ENCODE data around the gene VDR.

VDR gene

GRCh38 chr12:47820631-47821345, 84.0 kb downstream of the VDR start:
- no peak for TF ChIP-seq FOXP2 (optimal IDR thresholded peaks at IDR 0.05; ENCODE audit: borderline replicate concordance, extremely low read depth, extremely low read length, insufficient read depth)
- TF ChIP-seq SIN3A (IDR thresholded peaks at IDR 0.05; ENCODE audit: borderline replicate concordance, insufficient read depth, low read length): no peak
- peak; percentile 59; the same call in 1 of the 2 replicates for TF ChIP-seq POLR2AphosphoS5 (IDR thresholded peaks at IDR 0.05; ENCODE audit: low read depth, low read length)
- 0 out of 4 replicates have a peak, but pooled peaks of 1 of the 2 experiments have one; percentile 47 for TF ChIP-seq REST (IDR thresholded peaks at IDR 0.05; ENCODE audit: insufficient read depth in 1 of 2, low read depth in 2 of 2, low read length in 2 of 2)
- TF ChIP-seq TAF1 (IDR thresholded peaks at IDR 0.05; ENCODE audit: borderline replicate concordance, insufficient read depth, low read length): 0 out of 2 replicates have a peak, but pooled peaks have one; percentile 63

GRCh38 chr12:47819896-47820630, 84.7 kb downstream of the VDR start, which contains the start of gene HDAC7:
Gene HDAC7 (minus strand): TSS chr12:47819903. CDS start chr12:47819785, 118 bp downstream.
- TF ChIP-seq REST (IDR thresholded peaks at IDR 0.05; ENCODE audit: insufficient read depth in 1 of 2, low read depth in 2 of 2, low read length in 2 of 2) (no peak), POLR2AphosphoS5 (IDR thresholded peaks at IDR 0.05; ENCODE audit: low read depth, low read length) (peak; percentile 65; the same call in 1 of the 2 replicates), FOXP2 (optimal IDR thresholded peaks at IDR 0.05; ENCODE audit: borderline replicate concordance, extremely low read depth, extremely low read length, insufficient read depth) (no peak), SIN3A (IDR thresholded peaks at IDR 0.05; ENCODE audit: borderline replicate concordance, insufficient read depth, low read length) (no peak; the same call in 1 of the 2 replicates), TAF1 (IDR thresholded peaks at IDR 0.05; ENCODE audit: borderline replicate concordance, insufficient read depth, low read length) (peak; percentile 57; the same call in 1 of the 2 replicates)

GRCh38 chr12:47819138-47819895, 85.5 kb downstream of the VDR start:
- TF ChIP-seq FOXP2 (optimal IDR thresholded peaks at IDR 0.05; ENCODE audit: borderline replicate concordance, extremely low read depth, extremely low read length, insufficient read depth) (no peak), TAF1 (IDR thresholded peaks at IDR 0.05; ENCODE audit: borderline replicate concordance, insufficient read depth, low read length) (no peak), SIN3A (IDR thresholded peaks at IDR 0.05; ENCODE audit: borderline replicate concordance, insufficient read depth, low read length) (0 out of 2 replicates have a peak, but pooled peaks have one; percentile 44)

GRCh38 chr12:47818467-47819137, 86.2 kb downstream of the VDR start:
- no peak for TF ChIP-seq FOXP2 (optimal IDR thresholded peaks at IDR 0.05; ENCODE audit: borderline replicate concordance, extremely low read depth, extremely low read length, insufficient read depth)
- no peak for TF ChIP-seq POLR2AphosphoS5 (IDR thresholded peaks at IDR 0.05; ENCODE audit: low read depth, low read length)
- no peak for TF ChIP-seq SIN3A (IDR thresholded peaks at IDR 0.05; ENCODE audit: borderline replicate concordance, insufficient read depth, low read length)
- TF ChIP-seq REST (IDR thresholded peaks at IDR 0.05; ENCODE audit: insufficient read depth in 1 of 2, low read depth in 2 of 2, low read length in 2 of 2): no peak
- TF ChIP-seq TAF1 (IDR thresholded peaks at IDR 0.05; ENCODE audit: borderline replicate concordance, insufficient read depth, low read length): no peak
